Heart left ventricle (tissue), 13 donors: ENCODE measurements around the gene HEPN1.

Experiments
- CTCF ChIP-seq, 12 donors: fragments of 200-600 bp; sonication (generic) in 4 of 12; IDR thresholded peaks; one replicate each; pipeline versions ENCODE4 v1.5.0 to v1.8.0; 2018 to 2022; ENCODE audit warnings: antibody characterized with exemption in 12 of 12, mild to moderate bottlenecking in 5 of 12
- POLR2A ChIP-seq, 2 donors: fragments of 450-650 bp; IDR thresholded peaks; one replicate each; pipeline ENCODE4 v1.6.1; 2017; ENCODE audit warnings: antibody characterized with exemption in 2 of 2, mild to moderate bottlenecking in 2 of 2, moderate library complexity in 2 of 2
- donor health status: ischemic (EF 13 %, LVEDD 7.1; RV severe dilation, severe dysfunction).
- donor health status: DM: no; HTN: yes; CAD: no.
- donor health status: DM: no; HTN: no; CAD: no.
- donor health status: ischemic (EF 25% LVEDD 6.9; RV normal size, moderate dysfunction).
- donor health status: ischemic (EF 25% LVEDD 5.7; RV mildly dilated, moderate dysfunction).
- donor health status: ischemic (EF 35%, LVEDD 5.7; RV mildly dilated, moderate dysfunction).
- donor health status: nonischemic (EF 11% LVEDD 7.7; RV severe dilation, severe dysfunction).
- donor health status: DM: yes; HTN: yes; CAD: no.
- donor health status: PGD.
- donor health status: ischemic (EF 29% LVEDD 5.4; RV normal size, mild dysfunction).
- donor health status: nonischemic (EF 23%, LVEDD 6.1; RV moderate dilation, normal function).

- TF ChIP-seq POLR2A (IDR thresholded peaks at IDR 0.05) (peak in 1 of 2 donors; percentile 8), CTCF (IDR thresholded peaks at IDR 0.05) (peak in 5 of 12 donors; percentile 10 to 30 (median 15))
Measured at GRCh38 chr11:124920870-124921609, 2.0 kb downstream of the HEPN1 start.
